ENCODE data around the gene SF3A1. TPM values are rescaled to one million over a fixed set of nuclear protein-coding genes. Genes with fewer than 3 reads are reported as not detected.
A peak's percentile ranks its signal among the peaks of the same experiment; 100 is the strongest.

Gene SF3A1, protein sequence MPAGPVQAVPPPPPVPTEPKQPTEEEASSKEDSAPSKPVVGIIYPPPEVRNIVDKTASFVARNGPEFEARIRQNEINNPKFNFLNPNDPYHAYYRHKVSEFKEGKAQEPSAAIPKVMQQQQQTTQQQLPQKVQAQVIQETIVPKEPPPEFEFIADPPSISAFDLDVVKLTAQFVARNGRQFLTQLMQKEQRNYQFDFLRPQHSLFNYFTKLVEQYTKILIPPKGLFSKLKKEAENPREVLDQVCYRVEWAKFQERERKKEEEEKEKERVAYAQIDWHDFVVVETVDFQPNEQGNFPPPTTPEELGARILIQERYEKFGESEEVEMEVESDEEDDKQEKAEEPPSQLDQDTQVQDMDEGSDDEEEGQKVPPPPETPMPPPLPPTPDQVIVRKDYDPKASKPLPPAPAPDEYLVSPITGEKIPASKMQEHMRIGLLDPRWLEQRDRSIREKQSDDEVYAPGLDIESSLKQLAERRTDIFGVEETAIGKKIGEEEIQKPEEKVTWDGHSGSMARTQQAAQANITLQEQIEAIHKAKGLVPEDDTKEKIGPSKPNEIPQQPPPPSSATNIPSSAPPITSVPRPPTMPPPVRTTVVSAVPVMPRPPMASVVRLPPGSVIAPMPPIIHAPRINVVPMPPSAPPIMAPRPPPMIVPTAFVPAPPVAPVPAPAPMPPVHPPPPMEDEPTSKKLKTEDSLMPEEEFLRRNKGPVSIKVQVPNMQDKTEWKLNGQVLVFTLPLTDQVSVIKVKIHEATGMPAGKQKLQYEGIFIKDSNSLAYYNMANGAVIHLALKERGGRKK
- 214 to 272 TPM (median 227 TPM) in 3 replicates for total RNA-seq (2021)
- Bru-seq, nascent RNA = percentile 83 among the genes with signal in this experiment
- long read RNA-seq, experiment 1, full-length matches to known transcripts = 628 of 725 reads
- long read RNA-seq, experiment 1, partial matches to known transcripts = 87 of 725 reads
- long read RNA-seq, experiment 1, other reads (novel, unspliced or antisense) = 10 of 725 reads
- long read RNA-seq, experiment 2, full-length matches to known transcripts = 66 of 183 reads
- long read RNA-seq, experiment 2, partial matches to known transcripts = 95 of 183 reads
- long read RNA-seq, experiment 2, other reads (novel, unspliced or antisense) = 22 of 183 reads
- long read RNA-seq, experiment 3, full-length matches to known transcripts = 19 of 20 reads
- long read RNA-seq, experiment 3, partial matches to known transcripts = 1 of 20 reads
- long read RNA-seq, experiment 3, other reads (novel, unspliced or antisense) = 0 of 20 reads

DNA sequence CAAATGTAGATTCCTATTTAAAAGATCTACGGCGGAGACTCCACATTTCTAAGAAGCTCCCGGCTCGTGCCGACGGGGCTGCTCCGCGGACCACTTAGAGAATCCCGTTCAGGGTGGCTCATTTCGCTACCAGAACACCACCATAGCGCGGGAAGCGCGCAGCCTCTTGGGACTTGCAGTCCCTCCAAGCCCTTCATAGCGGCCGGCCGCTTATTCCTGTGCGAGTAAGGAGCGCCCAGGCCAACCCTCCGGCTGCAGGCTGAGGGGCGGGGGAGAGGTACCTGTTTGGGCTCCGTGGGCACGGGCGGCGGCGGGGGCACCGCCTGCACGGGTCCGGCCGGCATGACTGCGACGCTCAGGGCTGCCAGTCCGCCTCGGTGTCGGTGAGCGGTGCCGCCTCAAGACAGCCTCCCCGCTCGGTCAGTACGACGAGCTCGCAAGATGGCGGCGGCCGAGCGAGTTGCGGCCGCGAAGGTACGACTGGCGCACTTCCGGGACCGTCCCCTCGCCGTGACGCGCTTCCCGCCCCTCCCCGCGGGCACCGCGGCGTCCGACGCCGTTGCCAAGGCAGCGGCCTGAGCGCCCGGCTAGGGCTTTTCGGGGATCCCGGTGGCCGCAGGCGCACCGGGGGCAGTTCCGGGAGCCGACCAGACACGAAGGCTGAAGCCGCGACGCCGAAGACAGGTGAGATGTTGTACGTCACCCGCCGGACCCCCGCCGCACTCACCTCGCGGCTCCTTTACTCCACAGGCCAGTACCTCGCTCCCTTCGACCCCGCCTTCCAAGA lies at the start of gene SF3A1, which contains the start of gene CCDC157:
Gene SF3A1 (minus strand): TSS at position 446 of the 787 bp plus-strand sequence. CDS start 102 bp downstream, at position 344.
Gene CCDC157 (plus strand): TSS at position 559 of the 787 bp plus-strand sequence. CDS start 8,994 bp downstream, outside the sequence.
- CTCF ChIA-PET = interaction anchor here (0.9 to 3.6 kb wide), 7 partner anchors 30 to 93 kb away, joined by 3 to 25 read pairs (median 5); partner anchors contain the start of genes CASTOR1, RNF215, SEC14L2 and TBC1D10A
- peak; percentile 91 for DNase-seq (ENCODE audit: low spot score)
- Mint-ChIP-seq H3K27me3 (ENCODE audit: low read depth) (no peaks in the 10 kb centered on the region), H3K27ac (peak within 1 kb of the TSS; percentile 95), H3K4me1 (peaks cover 20% of the 10 kb centered on the region), H3K36me3 (peaks cover 24% of the 10 kb centered on the region), H3K4me3 (peak within 1 kb of the TSS; percentile 95), H3K9me3 (no peaks in the 10 kb centered on the region)
- peak; percentile 90 for ATAC-seq
- POLR2A ChIA-PET = interaction anchor here (0.5 to 1.7 kb wide), 8 partner anchors 10 to 69 kb away, joined by 3 to 19 read pairs (median 6); partner anchors contain the start of genes CASTOR1, MTFP1, RNF215 and SEC14L2
- TF ChIP-seq, protein P1, sequence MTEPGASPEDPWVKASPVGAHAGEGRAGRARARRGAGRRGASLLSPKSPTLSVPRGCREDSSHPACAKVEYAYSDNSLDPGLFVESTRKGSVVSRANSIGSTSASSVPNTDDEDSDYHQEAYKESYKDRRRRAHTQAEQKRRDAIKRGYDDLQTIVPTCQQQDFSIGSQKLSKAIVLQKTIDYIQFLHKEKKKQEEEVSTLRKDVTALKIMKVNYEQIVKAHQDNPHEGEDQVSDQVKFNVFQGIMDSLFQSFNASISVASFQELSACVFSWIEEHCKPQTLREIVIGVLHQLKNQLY (CRISPR knock-in tag; IDR thresholded peaks at IDR 0.05) = no peak
- TF ChIP-seq SP1 (CRISPR knock-in tag; conservative IDR thresholded peaks at IDR 0.05) (peak; percentile 85), SMAD3 (CRISPR knock-in tag; IDR thresholded peaks at IDR 0.05; ENCODE audit: borderline replicate concordance) (peak; percentile 86; the same call in 1 of the 2 replicates), ZNF121 (CRISPR knock-in tag; IDR thresholded peaks at IDR 0.05) (no peak), RELA (CRISPR knock-in tag; IDR thresholded peaks at IDR 0.05; ENCODE audit: borderline replicate concordance) (no peak), ELF4 (CRISPR knock-in tag; IDR thresholded peaks at IDR 0.05; ENCODE audit: low read depth) (no peak), NFYB (CRISPR knock-in tag; conservative IDR thresholded peaks at IDR 0.05; ENCODE audit: low read depth) (no peak; the same call in 1 of the 2 replicates), RORB (CRISPR knock-in tag; IDR thresholded peaks at IDR 0.05) (no peak), ZNF423 (CRISPR knock-in tag; IDR thresholded peaks at IDR 0.05) (no peak), IRF2 (CRISPR knock-in tag; IDR thresholded peaks at IDR 0.05; ENCODE audit: borderline replicate concordance, low read depth) (peak; percentile 76; the same call in 1 of the 2 replicates), CBFB (CRISPR knock-in tag; IDR thresholded peaks at IDR 0.05; ENCODE audit: low read depth) (no peak), KAT7 (CRISPR knock-in tag; IDR thresholded peaks at IDR 0.05; ENCODE audit: borderline replicate concordance) (no peak), ZNF232 (CRISPR knock-in tag; IDR thresholded peaks at IDR 0.05) (peak; percentile 66; the same call in 1 of the 2 replicates), TCF7 (CRISPR knock-in tag; IDR thresholded peaks at IDR 0.05; ENCODE audit: low read depth) (peak; percentile 85; the same call in 1 of the 2 replicates), FOXK1 (CRISPR knock-in tag; IDR thresholded peaks at IDR 0.05) (peak; percentile 89; the same call in 1 of the 2 replicates)
- TF ChIP-seq, protein P2, sequence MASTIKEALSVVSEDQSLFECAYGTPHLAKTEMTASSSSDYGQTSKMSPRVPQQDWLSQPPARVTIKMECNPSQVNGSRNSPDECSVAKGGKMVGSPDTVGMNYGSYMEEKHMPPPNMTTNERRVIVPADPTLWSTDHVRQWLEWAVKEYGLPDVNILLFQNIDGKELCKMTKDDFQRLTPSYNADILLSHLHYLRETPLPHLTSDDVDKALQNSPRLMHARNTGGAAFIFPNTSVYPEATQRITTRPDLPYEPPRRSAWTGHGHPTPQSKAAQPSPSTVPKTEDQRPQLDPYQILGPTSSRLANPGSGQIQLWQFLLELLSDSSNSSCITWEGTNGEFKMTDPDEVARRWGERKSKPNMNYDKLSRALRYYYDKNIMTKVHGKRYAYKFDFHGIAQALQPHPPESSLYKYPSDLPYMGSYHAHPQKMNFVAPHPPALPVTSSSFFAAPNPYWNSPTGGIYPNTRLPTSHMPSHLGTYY (CRISPR knock-in tag; IDR thresholded peaks at IDR 0.05) = no peak
- TF ChIP-seq, protein P3, sequence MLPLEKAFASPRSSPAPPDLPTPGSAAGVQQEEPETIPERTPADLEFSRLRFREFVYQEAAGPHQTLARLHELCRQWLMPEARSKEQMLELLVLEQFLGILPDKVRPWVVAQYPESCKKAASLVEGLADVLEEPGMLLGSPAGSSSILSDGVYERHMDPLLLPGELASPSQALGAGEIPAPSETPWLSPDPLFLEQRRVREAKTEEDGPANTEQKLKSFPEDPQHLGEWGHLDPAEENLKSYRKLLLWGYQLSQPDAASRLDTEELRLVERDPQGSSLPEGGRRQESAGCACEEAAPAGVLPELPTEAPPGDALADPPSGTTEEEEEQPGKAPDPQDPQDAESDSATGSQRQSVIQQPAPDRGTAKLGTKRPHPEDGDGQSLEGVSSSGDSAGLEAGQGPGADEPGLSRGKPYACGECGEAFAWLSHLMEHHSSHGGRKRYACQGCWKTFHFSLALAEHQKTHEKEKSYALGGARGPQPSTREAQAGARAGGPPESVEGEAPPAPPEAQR (CRISPR knock-in tag; IDR thresholded peaks at IDR 0.05) = no peak
- TF ChIP-seq, protein P4, sequence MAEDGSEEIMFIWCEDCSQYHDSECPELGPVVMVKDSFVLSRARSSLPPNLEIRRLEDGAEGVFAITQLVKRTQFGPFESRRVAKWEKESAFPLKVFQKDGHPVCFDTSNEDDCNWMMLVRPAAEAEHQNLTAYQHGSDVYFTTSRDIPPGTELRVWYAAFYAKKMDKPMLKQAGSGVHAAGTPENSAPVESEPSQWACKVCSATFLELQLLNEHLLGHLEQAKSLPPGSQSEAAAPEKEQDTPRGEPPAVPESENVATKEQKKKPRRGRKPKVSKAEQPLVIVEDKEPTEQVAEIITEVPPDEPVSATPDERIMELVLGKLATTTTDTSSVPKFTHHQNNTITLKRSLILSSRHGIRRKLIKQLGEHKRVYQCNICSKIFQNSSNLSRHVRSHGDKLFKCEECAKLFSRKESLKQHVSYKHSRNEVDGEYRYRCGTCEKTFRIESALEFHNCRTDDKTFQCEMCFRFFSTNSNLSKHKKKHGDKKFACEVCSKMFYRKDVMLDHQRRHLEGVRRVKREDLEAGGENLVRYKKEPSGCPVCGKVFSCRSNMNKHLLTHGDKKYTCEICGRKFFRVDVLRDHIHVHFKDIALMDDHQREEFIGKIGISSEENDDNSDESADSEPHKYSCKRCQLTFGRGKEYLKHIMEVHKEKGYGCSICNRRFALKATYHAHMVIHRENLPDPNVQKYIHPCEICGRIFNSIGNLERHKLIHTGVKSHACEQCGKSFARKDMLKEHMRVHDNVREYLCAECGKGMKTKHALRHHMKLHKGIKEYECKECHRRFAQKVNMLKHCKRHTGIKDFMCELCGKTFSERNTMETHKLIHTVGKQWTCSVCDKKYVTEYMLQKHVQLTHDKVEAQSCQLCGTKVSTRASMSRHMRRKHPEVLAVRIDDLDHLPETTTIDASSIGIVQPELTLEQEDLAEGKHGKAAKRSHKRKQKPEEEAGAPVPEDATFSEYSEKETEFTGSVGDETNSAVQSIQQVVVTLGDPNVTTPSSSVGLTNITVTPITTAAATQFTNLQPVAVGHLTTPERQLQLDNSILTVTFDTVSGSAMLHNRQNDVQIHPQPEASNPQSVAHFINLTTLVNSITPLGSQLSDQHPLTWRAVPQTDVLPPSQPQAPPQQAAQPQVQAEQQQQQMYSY (CRISPR knock-in tag; IDR thresholded peaks at IDR 0.05) = peak; percentile 33; the same call in 1 of the 2 replicates
- TF ChIP-seq, protein P5, sequence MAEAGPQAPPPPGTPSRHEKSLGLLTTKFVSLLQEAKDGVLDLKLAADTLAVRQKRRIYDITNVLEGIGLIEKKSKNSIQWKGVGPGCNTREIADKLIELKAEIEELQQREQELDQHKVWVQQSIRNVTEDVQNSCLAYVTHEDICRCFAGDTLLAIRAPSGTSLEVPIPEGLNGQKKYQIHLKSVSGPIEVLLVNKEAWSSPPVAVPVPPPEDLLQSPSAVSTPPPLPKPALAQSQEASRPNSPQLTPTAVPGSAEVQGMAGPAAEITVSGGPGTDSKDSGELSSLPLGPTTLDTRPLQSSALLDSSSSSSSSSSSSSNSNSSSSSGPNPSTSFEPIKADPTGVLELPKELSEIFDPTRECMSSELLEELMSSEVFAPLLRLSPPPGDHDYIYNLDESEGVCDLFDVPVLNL (CRISPR knock-in tag; IDR thresholded peaks at IDR 0.05; ENCODE audit: borderline replicate concordance, low read depth) = peak; percentile 73
- TF ChIP-seq, protein P6, sequence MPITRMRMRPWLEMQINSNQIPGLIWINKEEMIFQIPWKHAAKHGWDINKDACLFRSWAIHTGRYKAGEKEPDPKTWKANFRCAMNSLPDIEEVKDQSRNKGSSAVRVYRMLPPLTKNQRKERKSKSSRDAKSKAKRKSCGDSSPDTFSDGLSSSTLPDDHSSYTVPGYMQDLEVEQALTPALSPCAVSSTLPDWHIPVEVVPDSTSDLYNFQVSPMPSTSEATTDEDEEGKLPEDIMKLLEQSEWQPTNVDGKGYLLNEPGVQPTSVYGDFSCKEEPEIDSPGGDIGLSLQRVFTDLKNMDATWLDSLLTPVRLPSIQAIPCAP (CRISPR knock-in tag; IDR thresholded peaks at IDR 0.05) = no peak
- TF ChIP-seq, protein P7, sequence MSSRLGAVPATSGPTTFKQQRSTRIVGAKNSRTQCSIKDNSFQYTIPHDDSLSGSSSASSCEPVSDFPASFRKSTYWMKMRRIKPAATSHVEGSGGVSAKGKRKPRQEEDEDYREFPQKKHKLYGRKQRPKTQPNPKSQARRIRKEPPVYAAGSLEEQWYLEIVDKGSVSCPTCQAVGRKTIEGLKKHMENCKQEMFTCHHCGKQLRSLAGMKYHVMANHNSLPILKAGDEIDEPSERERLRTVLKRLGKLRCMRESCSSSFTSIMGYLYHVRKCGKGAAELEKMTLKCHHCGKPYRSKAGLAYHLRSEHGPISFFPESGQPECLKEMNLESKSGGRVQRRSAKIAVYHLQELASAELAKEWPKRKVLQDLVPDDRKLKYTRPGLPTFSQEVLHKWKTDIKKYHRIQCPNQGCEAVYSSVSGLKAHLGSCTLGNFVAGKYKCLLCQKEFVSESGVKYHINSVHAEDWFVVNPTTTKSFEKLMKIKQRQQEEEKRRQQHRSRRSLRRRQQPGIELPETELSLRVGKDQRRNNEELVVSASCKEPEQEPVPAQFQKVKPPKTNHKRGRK (CRISPR knock-in tag; IDR thresholded peaks at IDR 0.05; ENCODE audit: borderline replicate concordance) = no peak
